Nephron (organoid): ENCODE results near the gene INO80.
A peak's percentile ranks its signal among the peaks of the same experiment; 100 is the strongest.
"Not testable (repeated sequence)": the region's sequence is repeated elsewhere in the genome, so short reads cannot be mapped to it uniquely, and the experiment has no call there.

Experiments used
- H3K27ac Mint-ChIP-seq, 3 experiments: 2 replicates each; pipeline ENCODE4 v1.8.0; 2020; ENCODE audit warnings: mixed read lengths in 3 of 3, mild to moderate bottlenecking in 2 of 3, moderate library complexity in 1 of 3
- H3K27me3 Mint-ChIP-seq: 2 replicates; pipeline ENCODE4 v1.8.0; 2021; ENCODE audit warnings: low read depth, mild to moderate bottlenecking, moderate library complexity, mixed read lengths
- H3K36me3 Mint-ChIP-seq: 2 replicates; pipeline ENCODE4 v1.8.0; 2020; ENCODE audit warnings: low read depth, mixed read lengths
- H3K4me1 Mint-ChIP-seq: 2 replicates; pipeline ENCODE4 v1.8.0; 2020; ENCODE audit warnings: mixed read lengths
- H3K4me3 Mint-ChIP-seq, 3 experiments: 2 replicates each; pipeline ENCODE4 v1.8.0; 2020; ENCODE audit warnings: mild to moderate bottlenecking in 3 of 3, mixed read lengths in 3 of 3, moderate library complexity in 2 of 3
- H3K9me3 Mint-ChIP-seq: 2 replicates; pipeline ENCODE4 v1.8.0; 2020; ENCODE audit warnings: mixed read lengths
- TF ChIP-seq, protein P1 (sequence below), 3 experiments: fragments of 200-600 bp; sonication (generic); IDR thresholded peaks; one replicate each; pipeline ENCODE4 v1.5.0; 2021; ENCODE audit warnings: antibody characterized with exemption in 3 of 3; ENCODE audit not compliant: unreplicated experiment in 3 of 3

Gene INO80

GRCh38 chr15:41153733-41154132 is 37.7 kb upstream of the INO80 start:
- no peaks in the 10 kb centered on the region for H3K36me3 Mint-ChIP-seq
- TF ChIP-seq, protein P1, sequence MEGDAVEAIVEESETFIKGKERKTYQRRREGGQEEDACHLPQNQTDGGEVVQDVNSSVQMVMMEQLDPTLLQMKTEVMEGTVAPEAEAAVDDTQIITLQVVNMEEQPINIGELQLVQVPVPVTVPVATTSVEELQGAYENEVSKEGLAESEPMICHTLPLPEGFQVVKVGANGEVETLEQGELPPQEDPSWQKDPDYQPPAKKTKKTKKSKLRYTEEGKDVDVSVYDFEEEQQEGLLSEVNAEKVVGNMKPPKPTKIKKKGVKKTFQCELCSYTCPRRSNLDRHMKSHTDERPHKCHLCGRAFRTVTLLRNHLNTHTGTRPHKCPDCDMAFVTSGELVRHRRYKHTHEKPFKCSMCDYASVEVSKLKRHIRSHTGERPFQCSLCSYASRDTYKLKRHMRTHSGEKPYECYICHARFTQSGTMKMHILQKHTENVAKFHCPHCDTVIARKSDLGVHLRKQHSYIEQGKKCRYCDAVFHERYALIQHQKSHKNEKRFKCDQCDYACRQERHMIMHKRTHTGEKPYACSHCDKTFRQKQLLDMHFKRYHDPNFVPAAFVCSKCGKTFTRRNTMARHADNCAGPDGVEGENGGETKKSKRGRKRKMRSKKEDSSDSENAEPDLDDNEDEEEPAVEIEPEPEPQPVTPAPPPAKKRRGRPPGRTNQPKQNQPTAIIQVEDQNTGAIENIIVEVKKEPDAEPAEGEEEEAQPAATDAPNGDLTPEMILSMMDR (IDR thresholded peaks at IDR 0.05; ENCODE audit: unreplicated experiment in 3 of 3) = no peak
- no peak overlapping the region for H3K27ac Mint-ChIP-seq
- peaks cover 3% of the 10 kb centered on the region for H3K27me3 Mint-ChIP-seq
- no peak overlapping the region for H3K4me3 Mint-ChIP-seq
- H3K4me1 Mint-ChIP-seq = no peaks in the 10 kb centered on the region
- H3K9me3 Mint-ChIP-seq = peaks cover 4% of the 10 kb centered on the region

DNA sequence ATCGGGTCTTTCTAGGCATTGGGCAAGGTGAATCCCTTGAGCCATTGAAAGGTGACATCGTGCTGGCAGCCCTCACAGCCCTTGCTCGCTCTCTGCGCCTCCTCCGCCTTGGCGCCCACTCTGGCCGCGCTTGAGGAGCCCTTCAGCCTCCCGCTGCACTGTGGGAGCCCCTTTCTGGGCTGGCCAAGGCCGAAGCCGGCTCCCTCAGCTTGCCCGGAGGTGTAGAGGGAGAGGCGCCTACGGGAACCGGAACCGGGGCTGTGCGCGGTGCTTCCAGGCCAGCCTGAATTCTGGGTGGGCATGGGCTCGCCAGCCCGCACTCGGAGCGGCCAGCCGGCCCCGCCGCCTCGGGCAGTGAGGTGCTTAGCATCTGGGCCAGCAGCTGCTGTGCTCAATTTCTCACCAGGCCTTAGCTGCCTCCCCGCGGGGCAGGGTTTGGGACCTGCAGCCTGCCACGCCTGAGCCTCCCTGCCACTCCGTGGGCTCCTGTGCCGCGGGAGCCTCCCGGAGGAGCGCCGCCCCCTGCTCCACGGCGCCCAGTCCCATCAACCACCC is 35.4 kb upstream of the INO80 start:
- Mint-ChIP-seq H3K27ac (no peak overlapping the region), H3K9me3 (peaks cover 4% of the 10 kb centered on the region), H3K4me3 (no peak overlapping the region), H3K27me3 (peaks cover 3% of the 10 kb centered on the region), H3K36me3 (no peaks in the 10 kb centered on the region), H3K4me1 (no peaks in the 10 kb centered on the region)
- TF ChIP-seq, protein P1 (IDR thresholded peaks at IDR 0.05; ENCODE audit: unreplicated experiment in 3 of 3) = no peak

DNA sequence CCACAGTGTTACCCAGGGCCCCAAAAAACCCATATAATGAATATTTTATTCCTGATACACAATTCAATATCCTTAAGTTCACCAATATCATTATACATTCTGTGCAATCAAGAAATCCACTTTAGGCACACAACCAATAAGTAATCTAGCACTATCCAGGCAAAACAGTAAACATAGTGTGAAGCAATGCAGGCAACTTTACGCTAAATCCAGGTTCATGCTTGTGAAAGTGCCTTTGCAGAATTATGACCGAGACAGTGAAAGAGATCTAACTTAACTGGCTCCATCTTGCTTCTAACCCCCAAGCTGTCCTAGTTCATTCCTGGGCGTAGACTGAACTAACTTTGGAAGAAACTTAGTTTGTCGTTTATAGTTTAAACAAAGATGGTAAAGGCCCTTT is 34.2 kb upstream of the INO80 start:
- Mint-ChIP-seq H3K27me3 (peaks cover 3% of the 10 kb centered on the region), H3K4me3 (no peak overlapping the region), H3K36me3 (no peaks in the 10 kb centered on the region), H3K9me3 (peaks cover 4% of the 10 kb centered on the region), H3K27ac (peak overlapping the region in 1 of 3 experiments; percentile 49), H3K4me1 (no peaks in the 10 kb centered on the region)
- TF ChIP-seq, protein P1 (IDR thresholded peaks at IDR 0.05; ENCODE audit: unreplicated experiment in 3 of 3) = no peak

DNA sequence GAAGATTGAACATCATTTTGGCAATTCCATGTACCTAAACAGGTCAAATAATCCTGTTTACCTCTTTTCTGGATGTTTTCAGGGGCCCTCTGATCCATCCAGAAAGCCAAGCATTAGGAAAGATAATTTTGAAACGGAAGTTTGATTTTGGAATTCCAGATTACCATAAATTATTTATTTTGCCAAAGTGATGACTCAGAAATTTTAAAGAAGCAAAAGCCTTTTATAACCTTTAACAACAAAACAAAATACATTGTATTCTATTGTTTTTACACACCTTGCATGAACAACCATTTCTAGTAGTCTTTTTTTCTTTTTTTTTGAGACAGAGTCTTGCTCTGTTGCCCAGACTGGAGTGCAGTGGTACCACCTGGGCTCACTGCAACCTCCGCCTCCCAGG is 32.0 kb upstream of the INO80 start:
- H3K4me3 Mint-ChIP-seq = no peak overlapping the region
- no peak overlapping the region for H3K27ac Mint-ChIP-seq
- H3K9me3 Mint-ChIP-seq = peaks cover 4% of the 10 kb centered on the region
- H3K27me3 Mint-ChIP-seq = peaks cover under 1% of the 10 kb centered on the region
- H3K4me1 Mint-ChIP-seq = no peaks in the 10 kb centered on the region
- TF ChIP-seq, protein P1 (IDR thresholded peaks at IDR 0.05; ENCODE audit: unreplicated experiment in 3 of 3) = no peak
- H3K36me3 Mint-ChIP-seq = no peaks in the 10 kb centered on the region

- Mint-ChIP-seq H3K4me3 (no peak overlapping the region), H3K4me1 (no peaks in the 10 kb centered on the region), H3K9me3 (no peaks in the 10 kb centered on the region), H3K36me3 (no peaks in the 10 kb centered on the region), H3K27ac (no peak overlapping the region), H3K27me3 (peaks cover 3% of the 10 kb centered on the region)
- TF ChIP-seq, protein P1 (IDR thresholded peaks at IDR 0.05; ENCODE audit: unreplicated experiment in 3 of 3) = no peak
Observed at GRCh38 chr15:41139619-41140018, 23.5 kb upstream of the INO80 start.

GRCh38 chr15:41139112-41139511 is 23.0 kb upstream of the INO80 start:
- H3K4me1 Mint-ChIP-seq, H3K9me3 Mint-ChIP-seq, H3K36me3 Mint-ChIP-seq: not testable (repeated sequence)

GRCh38 chr15:41135580-41135979 is 19.5 kb upstream of the INO80 start:
- H3K27ac Mint-ChIP-seq, H3K27me3 Mint-ChIP-seq, H3K9me3 Mint-ChIP-seq, H3K4me1 Mint-ChIP-seq, H3K36me3 Mint-ChIP-seq, H3K4me3 Mint-ChIP-seq: not testable (repeated sequence)

More at GRCh38 chr15:41139112-41139511, 23.0 kb upstream of the INO80 start:
- H3K4me3 Mint-ChIP-seq, H3K27me3 Mint-ChIP-seq, H3K27ac Mint-ChIP-seq: not testable (repeated sequence)
